PC-3 (cell line): Measurements from ENCODE around the gene ZDHHC7.

Experiments used
- EZH2phosphoT487 ChIP-seq: fragments of 300-600 bp; sonication (generic); IDR thresholded peaks from 2 replicates; pipeline ENCODE4 v1.6.1; 2018; ENCODE audit warnings: mild to moderate bottlenecking, antibody characterized with exemption, low read length, borderline replicate concordance
- TF ChIP-seq, protein P1 (sequence below): fragments of 300-600 bp; sonication (generic); conservative IDR thresholded peaks from 2 replicates; pipeline ENCODE4 v1.5.1; 2017; ENCODE audit warnings: antibody characterized with exemption, low read depth, mild to moderate bottlenecking, low read length

DNA sequence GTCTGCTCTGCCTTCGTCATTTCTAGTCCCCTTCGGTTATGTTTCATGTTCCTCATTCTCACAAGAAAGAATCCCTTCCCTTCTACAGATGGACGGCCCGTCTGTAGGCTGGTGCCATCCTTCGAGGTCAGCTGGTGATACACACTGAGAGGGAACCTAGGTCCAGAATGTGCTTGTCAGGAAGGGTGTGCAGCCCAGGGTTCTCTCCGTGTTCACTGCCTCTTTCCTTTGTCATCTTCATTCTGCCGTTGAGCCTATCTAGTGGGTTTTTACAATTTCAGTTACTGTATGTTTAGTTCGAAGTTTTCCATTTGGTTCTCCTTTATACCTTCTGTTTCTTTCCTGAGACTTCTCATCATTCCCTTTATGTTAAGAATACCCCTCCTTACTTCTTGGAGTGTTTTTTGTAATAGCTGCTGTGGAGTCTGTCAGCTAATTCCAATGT lies 35.2 kb upstream of the ZDHHC7 start:
- TF ChIP-seq, protein P1, sequence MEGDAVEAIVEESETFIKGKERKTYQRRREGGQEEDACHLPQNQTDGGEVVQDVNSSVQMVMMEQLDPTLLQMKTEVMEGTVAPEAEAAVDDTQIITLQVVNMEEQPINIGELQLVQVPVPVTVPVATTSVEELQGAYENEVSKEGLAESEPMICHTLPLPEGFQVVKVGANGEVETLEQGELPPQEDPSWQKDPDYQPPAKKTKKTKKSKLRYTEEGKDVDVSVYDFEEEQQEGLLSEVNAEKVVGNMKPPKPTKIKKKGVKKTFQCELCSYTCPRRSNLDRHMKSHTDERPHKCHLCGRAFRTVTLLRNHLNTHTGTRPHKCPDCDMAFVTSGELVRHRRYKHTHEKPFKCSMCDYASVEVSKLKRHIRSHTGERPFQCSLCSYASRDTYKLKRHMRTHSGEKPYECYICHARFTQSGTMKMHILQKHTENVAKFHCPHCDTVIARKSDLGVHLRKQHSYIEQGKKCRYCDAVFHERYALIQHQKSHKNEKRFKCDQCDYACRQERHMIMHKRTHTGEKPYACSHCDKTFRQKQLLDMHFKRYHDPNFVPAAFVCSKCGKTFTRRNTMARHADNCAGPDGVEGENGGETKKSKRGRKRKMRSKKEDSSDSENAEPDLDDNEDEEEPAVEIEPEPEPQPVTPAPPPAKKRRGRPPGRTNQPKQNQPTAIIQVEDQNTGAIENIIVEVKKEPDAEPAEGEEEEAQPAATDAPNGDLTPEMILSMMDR: no peak
- no peak for TF ChIP-seq EZH2phosphoT487
